ENCODE results near the gene C2CD2L. TPM values are rescaled to one million over a fixed set of nuclear protein-coding genes. Genes with fewer than 3 reads are reported as not detected.

The C2CD2L gene
- total RNA-seq, 1 experiment from 2014 or later: 14.7 TPM

GRCh38 chr11:119092880-119093842 is 14.0 kb upstream of the C2CD2L start:
- no TSS peak for BruUV-seq (replicated peaks)
- no peaks in the 10 kb centered on the region for H3K9me3 Mint-ChIP-seq (ENCODE audit: unreplicated experiment)
- peak overlapping the region; percentile 92 for H3K4me3 Mint-ChIP-seq (ENCODE audit: unreplicated experiment)
- Histone ChIP-seq H3K36me3 (ENCODE audit: control insufficient read depth, insufficient read depth, low read length) (peaks cover 9% of the 10 kb centered on the region), H3K4me1 (peaks cover 15% of the 10 kb centered on the region), H3K4me3 (ENCODE audit: low read depth, low read length) (peak overlapping the region; percentile 95), H3K27me3 (replicated peaks; ENCODE audit: control insufficient read depth, insufficient read depth, low read length) (no peaks in the 10 kb centered on the region), H3K9me3 (no peaks in the 10 kb centered on the region)
- POLR2A ChIA-PET: interaction anchor here (1.2 to 2.9 kb wide), 4 partner anchors 8 to 26 kb away, joined by 12 to 47 read pairs (median 14); partner anchors contain the start of genes HMBS and VPS11
- CTCF ChIA-PET: interaction anchor here (0.9 to 2.2 kb wide), 2 partner anchors 8 to 37 kb away, joined by 3 to 10 read pairs; partner anchors contain the start of gene HMBS
- H3K27me3 Mint-ChIP-seq (ENCODE audit: insufficient read depth, unreplicated experiment): no peaks in the 10 kb centered on the region
- intact Hi-C loops (cut with micrococcal nuclease; ENCODE audit: unreplicated experiment): no loop called here
- no peak for TF ChIP-seq CTCF (IDR thresholded peaks at IDR 0.05; ENCODE audit: insufficient read depth in 1 of 2, low read depth in 1 of 2, low read length in 1 of 2, severe bottlenecking in 1 of 2, unreplicated experiment in 1 of 2)
- peaks cover 19% of the 10 kb centered on the region for H3K4me1 Mint-ChIP-seq (ENCODE audit: low read depth, unreplicated experiment)
- DNase-seq: no peak
- H3K36me3 Mint-ChIP-seq (ENCODE audit: insufficient read depth, unreplicated experiment): peaks cover 76% of the 10 kb centered on the region
- peak overlapping the region; percentile 98 for H3K27ac Mint-ChIP-seq (ENCODE audit: unreplicated experiment)

GRCh38 chr11:119093942-119094815 is 13.0 kb upstream of the C2CD2L start:
- POLR2A ChIA-PET: interaction anchor here (0.6 to 2.9 kb wide), 12 partner anchors 8 to 190 kb away, joined by 3 to 47 read pairs (median 6); partner anchors contain the start of genes C2CD2L, CBL, HINFP and HMBS
- CTCF ChIA-PET: interaction anchor here (0.7 to 2.2 kb wide), 7 partner anchors 9 to 213 kb away, joined by 3 to 10 read pairs (median 3); partner anchors contain the start of genes HINFP and HMBS
- Mint-ChIP-seq H3K9me3 (ENCODE audit: unreplicated experiment) (no peaks in the 10 kb centered on the region), H3K4me3 (ENCODE audit: unreplicated experiment) (peak overlapping the region; percentile 92), H3K27ac (ENCODE audit: unreplicated experiment) (peak overlapping the region; percentile 98), H3K36me3 (ENCODE audit: insufficient read depth, unreplicated experiment) (peaks cover 83% of the 10 kb centered on the region), H3K4me1 (ENCODE audit: low read depth, unreplicated experiment) (peaks cover 19% of the 10 kb centered on the region), H3K27me3 (ENCODE audit: insufficient read depth, unreplicated experiment) (no peaks in the 10 kb centered on the region)
- Histone ChIP-seq H3K4me1 (peaks cover 15% of the 10 kb centered on the region), H3K4me3 (ENCODE audit: low read depth, low read length) (peak overlapping the region; percentile 95), H3K9me3 (no peaks in the 10 kb centered on the region), H3K27me3 (replicated peaks; ENCODE audit: control insufficient read depth, insufficient read depth, low read length) (no peaks in the 10 kb centered on the region), H3K36me3 (ENCODE audit: control insufficient read depth, insufficient read depth, low read length) (peaks cover 9% of the 10 kb centered on the region)
- no peak for TF ChIP-seq CTCF (IDR thresholded peaks at IDR 0.05; ENCODE audit: insufficient read depth in 1 of 2, low read depth in 1 of 2, low read length in 1 of 2, severe bottlenecking in 1 of 2, unreplicated experiment in 1 of 2)
- BruUV-seq (replicated peaks): no TSS peak
- intact Hi-C loops (cut with micrococcal nuclease; ENCODE audit: unreplicated experiment): loop anchor here (2.0 kb wide), 3 partner anchors 75 to 183 kb away; partner anchors contain the start of genes RPS25 and TRAPPC4
- DNase-seq: peak; percentile 49 to 66
